HFF-Myc (cell line): ENCODE data around the gene GSTA4.
A peak's percentile ranks its signal among the peaks of the same experiment; 100 is the strongest.

Source experiments
- DNase-seq: peaks from one replicate; pipeline ENCODE4 v3.0.0-alpha.2; 2011; ENCODE audit warnings: low read depth; ENCODE audit errors: extremely low read depth
- H3K4me3 ChIP-seq: replicated peaks from 2 replicates; pipeline ENCODE4 v1.5.1; 2011; ENCODE audit warnings: low read depth, mild to moderate bottlenecking, control low read depth, low read length
- CTCF ChIP-seq: IDR thresholded peaks from 2 replicates; pipeline ENCODE4 v1.5.1; 2012; ENCODE audit warnings: mild to moderate bottlenecking, low read depth, low read length, control low read depth; ENCODE audit errors: missing control alignments

GSTA4 gene

GRCh38 chr6:52994031-52994838 lies 849 bp downstream of the GSTA4 start:
- peak overlapping the region; percentile 55 for H3K4me3 ChIP-seq
- TF ChIP-seq CTCF: no peak
- DNase-seq: no peak

- no peak for TF ChIP-seq CTCF
- peak overlapping the region; percentile 55 for H3K4me3 ChIP-seq
- no peak for DNase-seq
Observed at GRCh38 chr6:52992980-52993920, 1.8 kb downstream of the GSTA4 start.

GRCh38 chr6:52990342-52990741 lies 4.7 kb downstream of the GSTA4 start:
- TF ChIP-seq CTCF: no peak
- no peak overlapping the region for H3K4me3 ChIP-seq
- DNase-seq: no peak

GRCh38 chr6:52985228-52985627 lies 9.9 kb downstream of the GSTA4 start:
- H3K4me3 ChIP-seq: no peak overlapping the region
- TF ChIP-seq CTCF: no peak
- DNase-seq: no peak

GRCh38 chr6:52984247-52984646 lies 10.8 kb downstream of the GSTA4 start:
- no peak overlapping the region for H3K4me3 ChIP-seq
- no peak for DNase-seq
- TF ChIP-seq CTCF: no peak

GRCh38 chr6:52983159-52983848 lies 11.8 kb downstream of the GSTA4 start:
- no peak for DNase-seq
- no peak for TF ChIP-seq CTCF
- no peak overlapping the region for H3K4me3 ChIP-seq
